PC-3 (cell line): ENCODE measurements around the gene PRDM1. TPM values are rescaled to one million over a fixed set of nuclear protein-coding genes. Genes with fewer than 3 reads are reported as not detected.
A peak's percentile ranks its signal among the peaks of the same experiment; 100 is the strongest.

Source experiments
- ATAC-seq: fragments of 200-7000 bp; cut with Tn5 transposase; 2 replicates; pipeline ENCODE4 v1.9.1; 2020; ENCODE audit warnings: mild to moderate bottlenecking, moderate library complexity
- BruUV-seq: library from RNA; stranded (reverse); fragments of 400-500 nt; replicated peaks from 2 replicates; lab custom pipeline; 2021; lab: Mats Ljungman, UMichigan
- CTCF ChIA-PET: fragments of 300-600 bp; sonication (Branson Sonifier 250); formaldehyde crosslinking; loops from one replicate; lab custom pipeline; 2022; ENCODE audit warnings: antibody characterized with exemption; lab: Charles Lee
- POLR2A ChIA-PET: fragments of 300-600 bp; sonication (Branson Sonifier 250); formaldehyde crosslinking; loops from one replicate; lab custom pipeline; 2022; ENCODE audit warnings: antibody characterized with exemption; ENCODE audit not compliant: unreplicated experiment; lab: Charles Lee
- DNase-seq: peaks from one replicate; pipeline ENCODE4 v3.0.0-alpha.2; 2015
- H2AFZ ChIP-seq: fragments of 300-600 bp; sonication (generic); 2 replicates; pipeline ENCODE4 v1.6.0; 2016; ENCODE audit warnings: antibody characterized with exemption, low read length
- H3F3A ChIP-seq: fragments of 300-600 bp; sonication (generic); one replicate; pipeline ENCODE4 v1.6.0; 2017; ENCODE audit warnings: antibody characterized with exemption, low read length, control low read depth, mild to moderate bottlenecking; ENCODE audit not compliant: unreplicated experiment
- H3K27ac ChIP-seq: fragments of 300-600 bp; sonication (generic); 2 replicates; pipeline ENCODE4 v1.5.1; 2016; ENCODE audit warnings: mild to moderate bottlenecking, low read length
- H3K27me3 ChIP-seq: fragments of 300-600 bp; sonication (generic); 2 replicates; pipeline ENCODE4 v1.6.1; 2016; ENCODE audit warnings: low read length, mixed read lengths
- H3K36me3 ChIP-seq: fragments of 300-600 bp; sonication (generic); 2 replicates; pipeline ENCODE4 v1.6.1; 2016; ENCODE audit warnings: low read depth, mixed run types, low read length, mixed read lengths
- H3K4me1 ChIP-seq: fragments of 300-600 bp; sonication (generic); 2 replicates; pipeline ENCODE4 v1.5.1; 2016; ENCODE audit warnings: low read length; ENCODE audit not compliant: insufficient read depth
- H3K4me2 ChIP-seq: fragments of 300-600 bp; sonication (generic); 2 replicates; pipeline ENCODE4 v1.6.0; 2016; ENCODE audit warnings: low read length
- H3K4me3 ChIP-seq: fragments of 300-600 bp; sonication (generic); 2 replicates; pipeline ENCODE4 v1.5.1; 2016; ENCODE audit warnings: mild to moderate bottlenecking, low read length, mixed read lengths
- H3K79me2 ChIP-seq: fragments of 300-600 bp; sonication (generic); 2 replicates; pipeline ENCODE4 v1.6.1; 2017; ENCODE audit warnings: low read length, mixed read lengths
- H3K9ac ChIP-seq: fragments of 300-600 bp; sonication (generic); 2 replicates; pipeline ENCODE4 v1.6.0; 2016; ENCODE audit warnings: mild to moderate bottlenecking, low read length
- H3K9me2 ChIP-seq: fragments of 300-600 bp; sonication (generic); replicated peaks from 2 replicates; pipeline ENCODE4 v1.6.1; 2016; ENCODE audit warnings: mixed run types, low read length, mixed read lengths
- H3K9me3 ChIP-seq: fragments of 300-600 bp; sonication (generic); 2 replicates; pipeline ENCODE4 v1.6.1; 2016; ENCODE audit warnings: low read length, mixed read lengths
- H4K20me1 ChIP-seq: fragments of 300-600 bp; sonication (generic); 2 replicates; pipeline ENCODE4 v1.6.1; 2016; ENCODE audit warnings: low read length, mixed read lengths
- CTCF ChIP-seq: fragments of 300-600 bp; sonication (generic); conservative IDR thresholded peaks from 2 replicates; pipeline ENCODE4 v1.5.1; 2017; ENCODE audit warnings: antibody characterized with exemption, low read depth, mild to moderate bottlenecking, low read length
- EZH2 ChIP-seq: fragments of 300-600 bp; sonication (generic); IDR thresholded peaks from one replicate; pipeline ENCODE4 v1.6.1; 2017; ENCODE audit warnings: antibody characterized with exemption, mild to moderate bottlenecking, low read length; ENCODE audit not compliant: unreplicated experiment
- EZH2phosphoT487 ChIP-seq: fragments of 300-600 bp; sonication (generic); IDR thresholded peaks from 2 replicates; pipeline ENCODE4 v1.6.1; 2018; ENCODE audit warnings: mild to moderate bottlenecking, antibody characterized with exemption, low read length, borderline replicate concordance
- intact Hi-C: fragments of 100-400 bp; cut with micrococcal nuclease; formaldehyde crosslinking; loops from 2 replicates; pipeline ENCODE4 v1.9.0; 2023
- total RNA-seq: library from RNA; depleted of rRNA; stranded (reverse); fragments of >200 nt; gene quantifications from 2 replicates; pipeline ENCODE4 v1.2.3, GENCODE V29; 2014

Gene PRDM1
- total RNA-seq, 1 experiment from 2014 or later: 2.0 TPM

GRCh38 chr6:106069478-106069877, 16.7 kb upstream of the PRDM1 start:
- H3K27me3 ChIP-seq: no peaks in the 10 kb centered on the region
- H3K9me3 ChIP-seq: no peaks in the 10 kb centered on the region
- ChIA-PET CTCF (no interaction called here), POLR2A (no interaction called here)
- no peak overlapping the region for H3K9ac ChIP-seq
- H2AFZ ChIP-seq: no peak overlapping the region
- intact Hi-C loops: no loop called here
- H3K36me3 ChIP-seq: no peaks in the 10 kb centered on the region
- peak; percentile 40 for DNase-seq
- ATAC-seq: no peak
- TF ChIP-seq EZH2: no peak
- TF ChIP-seq EZH2phosphoT487: no peak
- no peak for TF ChIP-seq CTCF
- H3K79me2 ChIP-seq: no peaks in the 10 kb centered on the region
- no peak overlapping the region for H3K4me2 ChIP-seq
- peaks cover 2% of the 10 kb centered on the region; the same call in 1 of the 2 replicates for H3K4me1 ChIP-seq
- no peaks in the 10 kb centered on the region for H3F3A ChIP-seq
- no peaks in the 10 kb centered on the region for H4K20me1 ChIP-seq
- no peaks in the 10 kb centered on the region for H3K9me2 ChIP-seq
- no peak overlapping the region for H3K27ac ChIP-seq
- H3K4me3 ChIP-seq: no peak overlapping the region
- BruUV-seq: no TSS peak

- ChIA-PET CTCF (no interaction called here), POLR2A (no interaction called here)
- H3K4me3 ChIP-seq: no peak overlapping the region
- no peaks in the 10 kb centered on the region for H4K20me1 ChIP-seq
- no peaks in the 10 kb centered on the region for H3K36me3 ChIP-seq
- no peaks in the 10 kb centered on the region; the same call in 1 of the 2 replicates for H3K4me1 ChIP-seq
- no peaks in the 10 kb centered on the region for H3K79me2 ChIP-seq
- H3K9ac ChIP-seq: no peak overlapping the region
- H3K9me3 ChIP-seq: no peaks in the 10 kb centered on the region
- intact Hi-C loops: no loop called here
- no peaks in the 10 kb centered on the region for H3K9me2 ChIP-seq
- no peak overlapping the region for H3K4me2 ChIP-seq
- H3K27ac ChIP-seq: no peak overlapping the region
- ATAC-seq (peak; percentile 76), DNase-seq (peak; percentile 34)
- TF ChIP-seq EZH2 (no peak), CTCF (no peak), EZH2phosphoT487 (no peak)
- BruUV-seq: no TSS peak
- no peak overlapping the region for H2AFZ ChIP-seq
- H3F3A ChIP-seq: no peaks in the 10 kb centered on the region
- H3K27me3 ChIP-seq: no peaks in the 10 kb centered on the region
Measured at GRCh38 chr6:106070636-106071035, 15.5 kb upstream of the PRDM1 start.

DNA sequence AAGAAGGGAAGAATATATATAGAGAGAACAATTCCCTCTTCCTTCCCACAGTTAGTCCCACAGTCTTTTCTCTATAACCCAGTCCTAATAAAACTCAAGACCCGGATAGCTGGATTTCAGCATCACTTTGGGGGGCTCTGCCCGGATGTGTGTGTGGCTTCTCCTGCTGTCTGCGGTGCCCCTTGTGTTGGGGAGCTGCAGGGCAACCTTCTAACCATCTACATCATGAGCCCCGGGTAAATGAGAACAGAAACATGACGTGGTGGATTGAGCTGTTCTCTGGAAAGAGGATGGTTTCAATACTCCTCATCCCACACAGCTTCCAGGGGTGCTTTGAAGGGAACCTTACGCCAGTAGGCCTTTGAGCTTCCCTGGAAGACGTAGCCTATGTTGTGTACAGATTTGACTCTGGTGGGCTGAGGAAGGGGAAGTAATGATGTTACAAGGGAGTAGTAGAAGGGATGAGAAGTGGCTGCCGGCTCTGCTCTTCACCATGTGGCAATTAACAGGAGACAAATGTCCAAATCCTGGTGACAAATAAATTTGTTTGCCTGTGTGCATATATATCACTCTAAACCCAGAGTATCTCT, 13.5 kb upstream of the PRDM1 start:
- Histone ChIP-seq H4K20me1 (no peaks in the 10 kb centered on the region), H3K36me3 (no peaks in the 10 kb centered on the region), H2AFZ (no peak overlapping the region), H3F3A (no peaks in the 10 kb centered on the region), H3K9me2 (no peaks in the 10 kb centered on the region), H3K4me3 (no peak overlapping the region), H3K27me3 (no peaks in the 10 kb centered on the region), H3K9me3 (no peaks in the 10 kb centered on the region), H3K27ac (no peak overlapping the region), H3K79me2 (no peaks in the 10 kb centered on the region), H3K9ac (no peak overlapping the region), H3K4me1 (no peaks in the 10 kb centered on the region; the same call in 1 of the 2 replicates), H3K4me2 (no peak overlapping the region)
- ChIA-PET CTCF (no interaction called here), POLR2A (interaction anchor here (0.7 kb wide), 1 partner anchor 377 kb away, joined by 3 read pairs; no protein-coding TSS in a partner anchor)
- DNase-seq (no peak), ATAC-seq (no peak)
- intact Hi-C loops: no loop called here
- TF ChIP-seq EZH2phosphoT487 (no peak), CTCF (no peak), EZH2 (no peak)
- no TSS peak for BruUV-seq
